ENCODE results near the gene IGIP.
"Not testable (repeated sequence)": the region's sequence is repeated elsewhere in the genome, so short reads cannot be mapped to it uniquely, and the experiment has no call there.

Gene IGIP

DNA sequence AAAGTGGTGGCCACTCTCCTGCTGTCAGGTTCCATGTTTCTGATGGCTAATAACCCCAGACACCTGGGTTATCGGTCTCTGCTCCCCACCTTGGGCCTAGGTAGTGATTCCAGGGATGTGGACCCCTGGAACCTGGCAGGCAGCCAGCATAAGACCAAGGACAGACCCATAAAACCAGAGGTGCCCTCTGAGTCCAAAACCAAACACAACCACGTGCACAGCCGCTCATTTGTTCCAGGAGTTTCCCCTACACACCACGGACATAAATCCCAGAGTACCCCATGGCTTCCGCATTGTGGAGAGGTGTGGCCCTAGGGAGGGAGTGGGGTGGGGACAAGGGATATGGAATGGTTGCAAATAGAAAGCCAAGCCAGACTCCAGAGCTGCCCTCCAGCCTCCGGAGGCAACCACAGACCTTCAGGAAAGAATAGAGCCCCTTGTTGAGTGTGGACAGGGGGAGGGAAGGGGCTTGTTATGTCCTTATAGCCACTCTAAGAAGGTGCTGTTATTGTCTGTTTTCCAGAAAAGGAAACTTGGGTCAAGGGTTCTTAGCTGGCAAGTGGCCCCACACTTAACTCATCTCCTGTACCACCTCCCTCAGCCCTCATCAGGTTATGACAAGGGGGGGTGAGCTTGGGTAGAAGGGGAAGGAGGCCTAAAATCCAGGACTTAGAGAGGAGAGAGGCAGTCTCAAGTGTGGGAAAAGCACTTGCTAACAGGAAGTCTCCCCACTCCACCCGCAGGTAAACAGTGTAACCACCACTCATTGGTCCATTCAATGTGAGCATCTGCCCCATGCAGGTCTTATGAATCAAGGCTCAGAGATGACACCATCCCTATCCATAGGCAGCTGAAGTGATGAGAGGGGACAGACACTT is 25.6 kb downstream of the IGIP start:
- in situ Hi-C loops (cut with HindIII; ENCODE audit: low sequenced_read_pairs), result no loop called here
- DNase-seq (ENCODE audit: low read depth), result no peak
- no peak for TF ChIP-seq CTCF (IDR thresholded peaks at IDR 0.05; ENCODE audit: low read depth, low read length, missing control alignments)
- H3K4me3 ChIP-seq (ENCODE audit: low read depth, low read length), result no peak overlapping the region

- H3K4me3 ChIP-seq (ENCODE audit: low read depth, low read length), result no peak overlapping the region
- no peak for TF ChIP-seq CTCF (IDR thresholded peaks at IDR 0.05; ENCODE audit: low read depth, low read length, missing control alignments)
- no peak for DNase-seq (ENCODE audit: low read depth)
- in situ Hi-C loops (cut with HindIII; ENCODE audit: low sequenced_read_pairs), result no loop called here
Measured at GRCh38 chr5:140152022-140152999, 26.6 kb downstream of the IGIP start.

- no peak for DNase-seq (ENCODE audit: low read depth)
- no peak overlapping the region for H3K4me3 ChIP-seq (ENCODE audit: low read depth, low read length)
- in situ Hi-C loops (cut with HindIII; ENCODE audit: low sequenced_read_pairs), result no loop called here
- no peak for TF ChIP-seq CTCF (IDR thresholded peaks at IDR 0.05; ENCODE audit: low read depth, low read length, missing control alignments)
Measured at GRCh38 chr5:140153255-140153654, 27.5 kb downstream of the IGIP start.

DNA sequence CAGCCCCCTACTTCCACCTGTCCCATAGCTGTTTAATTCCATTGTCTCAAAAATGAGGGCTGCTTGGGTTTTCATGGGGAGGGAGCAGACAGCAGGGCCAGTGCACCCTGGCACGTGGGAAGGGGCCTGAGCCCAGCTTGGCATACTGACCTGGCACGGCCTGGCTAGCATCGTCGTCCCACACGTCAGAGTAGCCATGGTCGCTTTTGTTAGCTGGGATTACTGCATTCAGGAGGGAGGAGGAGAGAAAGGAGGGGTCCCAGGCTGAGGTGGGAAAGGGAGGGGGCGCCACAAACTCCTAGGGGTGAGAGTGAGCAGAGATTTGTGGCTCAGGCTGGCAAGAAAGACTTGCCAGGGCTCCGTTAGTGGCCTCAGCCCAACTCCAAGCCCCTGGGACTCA is 28.2 kb downstream of the IGIP start:
- DNase-seq (ENCODE audit: low read depth), result no peak
- H3K4me3 ChIP-seq (ENCODE audit: low read depth, low read length), result no peak overlapping the region
- in situ Hi-C loops (cut with HindIII; ENCODE audit: low sequenced_read_pairs), result no loop called here
- no peak for TF ChIP-seq CTCF (IDR thresholded peaks at IDR 0.05; ENCODE audit: low read depth, low read length, missing control alignments)

DNA sequence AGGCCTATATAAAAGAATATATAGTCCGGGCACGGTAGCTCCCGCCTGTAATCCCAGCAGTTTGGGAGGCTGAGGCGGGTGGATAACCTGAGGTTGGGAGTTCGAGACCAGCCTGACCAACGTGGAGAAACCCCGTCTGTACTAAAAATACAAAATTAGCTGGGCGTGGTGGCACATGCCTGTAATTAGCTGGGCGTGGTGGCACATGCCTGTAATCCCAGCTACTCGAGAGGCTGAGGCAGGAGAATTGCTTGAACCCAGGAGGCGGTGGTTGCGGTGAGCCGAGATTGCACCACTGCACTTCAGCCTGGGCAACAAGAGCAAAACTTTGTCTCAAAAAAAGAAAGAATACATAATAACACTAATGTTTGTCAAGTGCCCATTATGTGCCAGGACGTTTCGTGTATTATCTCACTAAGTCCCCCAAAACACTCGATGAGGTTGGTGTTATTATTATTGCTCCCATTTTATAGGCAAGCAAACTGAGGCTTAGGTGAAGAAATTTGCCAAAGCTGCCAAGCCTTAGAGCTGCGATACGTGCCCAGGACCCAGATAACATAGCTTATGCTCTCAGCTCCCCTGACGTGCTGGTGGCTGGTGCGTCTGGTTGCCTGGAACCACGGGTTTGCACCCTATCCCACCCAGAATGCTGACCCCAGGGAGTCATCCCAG is 29.1 kb downstream of the IGIP start:
- in situ Hi-C loops (cut with HindIII; ENCODE audit: low sequenced_read_pairs); DNase-seq (ENCODE audit: low read depth); H3K4me3 ChIP-seq (ENCODE audit: low read depth, low read length): not testable (repeated sequence)

- in situ Hi-C loops (cut with HindIII; ENCODE audit: low sequenced_read_pairs), result no loop called here
- peak overlapping the region; percentile 27 for H3K4me3 ChIP-seq (ENCODE audit: low read depth, low read length)
- TF ChIP-seq CTCF (IDR thresholded peaks at IDR 0.05; ENCODE audit: low read depth, low read length, missing control alignments), result peak; percentile 84
- DNase-seq (ENCODE audit: low read depth), result peak; percentile 57
Measured at GRCh38 chr5:140157032-140157781, 31.5 kb downstream of the IGIP start.

All from astrocyte of the cerebellum (primary cell).